HG03095 (cell line): ENCODE results near the gene TSSC4.

Source experiments
- ATAC-seq: cut with Tn5 transposase; IDR thresholded peaks from one replicate; pipeline ENCODE4 v1.9.1; 2021; ENCODE audit warnings: moderate library complexity; ENCODE audit not compliant: unreplicated experiment

The TSSC4 gene

GRCh38 chr11:2368851-2369180 is 31.7 kb upstream of the TSSC4 start:
- ATAC-seq = no peak

GRCh38 chr11:2369320-2369719 is 31.2 kb upstream of the TSSC4 start:
- no peak for ATAC-seq

GRCh38 chr11:2369896-2370295 is 30.7 kb upstream of the TSSC4 start:
- no peak for ATAC-seq

GRCh38 chr11:2374456-2375201 is 25.9 kb upstream of the TSSC4 start:
- no peak for ATAC-seq

GRCh38 chr11:2375341-2375853 is 25.2 kb upstream of the TSSC4 start:
- no peak for ATAC-seq

- no peak for ATAC-seq
Observed at GRCh38 chr11:2375964-2376551, 24.5 kb upstream of the TSSC4 start.

GRCh38 chr11:2376751-2377451 is 23.6 kb upstream of the TSSC4 start, which contains the start of gene CD81:
TSS of gene CD81 (plus strand) at chr11:2377310. CDS start at chr11:2377550, 240 bp downstream.
- no peak for ATAC-seq

- ATAC-seq = no peak
Observed at GRCh38 chr11:2377511-2378443, 22.8 kb upstream of the TSSC4 start.

GRCh38 chr11:2378527-2379210 is 21.9 kb upstream of the TSSC4 start:
- no peak for ATAC-seq

- ATAC-seq = no peak
Observed at GRCh38 chr11:2379466-2380174, 20.9 kb upstream of the TSSC4 start.

GRCh38 chr11:2380396-2380795 is 20.2 kb upstream of the TSSC4 start:
- no peak for ATAC-seq

GRCh38 chr11:2380807-2381350 is 19.7 kb upstream of the TSSC4 start:
- no peak for ATAC-seq

- ATAC-seq = no peak
Observed at GRCh38 chr11:2381494-2382128, 18.9 kb upstream of the TSSC4 start.

- ATAC-seq = no peak
Observed at GRCh38 chr11:2382129-2382517, 18.4 kb upstream of the TSSC4 start.

GRCh38 chr11:2382936-2383851 is 17.4 kb upstream of the TSSC4 start:
- no peak for ATAC-seq

GRCh38 chr11:2383852-2384804 is 16.4 kb upstream of the TSSC4 start:
- ATAC-seq = no peak
